Neural cell (in vitro differentiated cells): ENCODE data around the gene COL17A1.

Experiments
- CTCF ChIP-seq: fragments of 450-650 bp; IDR thresholded peaks from 2 replicates; pipeline ENCODE4 v1.5.1; 2014; ENCODE audit warnings: antibody characterized with exemption, mild to moderate bottlenecking, moderate library complexity; ENCODE audit not compliant: poor library complexity, severe bottlenecking
- EZH2 ChIP-seq: fragments of 200-600, 300-800 bp; shearing (Covaris generic), sonication (generic); IDR thresholded peaks from 2 replicates; pipeline ENCODE4 v1.6.1; 2014; ENCODE audit warnings: antibody characterized with exemption, low read length, borderline replicate concordance, mild to moderate bottlenecking; ENCODE audit not compliant: insufficient read depth, poor library complexity, severe bottlenecking
- MXI1 ChIP-seq: fragments of 450-650 bp; conservative IDR thresholded peaks from 2 replicates; pipeline ENCODE4 v1.6.1; 2014; ENCODE audit warnings: antibody characterized with exemption, mild to moderate bottlenecking; ENCODE audit not compliant: poor library complexity, severe bottlenecking
- POLR2AphosphoS5 ChIP-seq: IDR thresholded peaks from 2 replicates; pipeline ENCODE4 v1.6.1; 2012
- RAD21 ChIP-seq: fragments of 450-650 bp; conservative IDR thresholded peaks from 2 replicates; pipeline ENCODE4 v1.6.1; 2014; ENCODE audit warnings: antibody characterized with exemption, mild to moderate bottlenecking, moderate library complexity

DNA sequence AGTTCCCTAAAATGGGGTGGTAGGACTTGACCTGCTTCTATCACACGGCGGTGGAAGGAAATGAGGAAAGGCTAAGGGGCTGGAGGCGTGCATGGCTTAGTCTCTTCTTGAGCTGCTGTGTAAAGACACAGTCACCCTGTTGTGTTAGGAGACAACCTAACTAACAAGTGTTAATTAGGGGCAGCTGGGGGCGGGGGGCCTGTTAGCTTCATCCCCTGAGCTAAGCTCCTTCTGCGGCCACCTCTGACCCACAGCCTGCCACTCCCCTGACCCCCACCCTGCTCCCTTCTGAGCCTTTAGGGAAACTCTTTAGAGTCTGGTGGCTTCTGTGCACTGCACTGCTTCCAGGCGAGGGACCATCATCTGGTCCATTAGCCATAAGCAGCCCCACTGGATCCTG lies 28.0 kb downstream of the COL17A1 start:
- no peak for TF ChIP-seq EZH2
- no peak for TF ChIP-seq CTCF
- no peak for TF ChIP-seq RAD21
- TF ChIP-seq MXI1, result no peak
- TF ChIP-seq POLR2AphosphoS5, result no peak
